ENCODE measurements around the gene SH3GL1.
"Not testable (repeated sequence)": the region's sequence is repeated elsewhere in the genome, so short reads cannot be mapped to it uniquely, and the experiment has no call there.

The SH3GL1 gene

GRCh38 chr19:4342615-4343369 is 57.6 kb downstream of the SH3GL1 start:
- DNase-seq = no peak

- no peak for DNase-seq
These were observed 58.1 kb downstream of the SH3GL1 start for GRCh38 chr19:4342314-4342614.

- no peak for DNase-seq
These were observed 61.6 kb downstream of the SH3GL1 start, which contains the start of gene STAP2 for GRCh38 chr19:4338441-4339355. STAP2 (minus strand) TSS chr19:4338827; CDS start chr19:4338753, 74 bp downstream.

GRCh38 chr19:4337906-4338440 is 62.4 kb downstream of the SH3GL1 start:
- DNase-seq = no peak

GRCh38 chr19:4334929-4335570 is 65.3 kb downstream of the SH3GL1 start:
- no peak for DNase-seq

GRCh38 chr19:4329858-4330257 is 70.5 kb downstream of the SH3GL1 start:
- no peak for DNase-seq

GRCh38 chr19:4328991-4329681 is 71.2 kb downstream of the SH3GL1 start:
- not testable (repeated sequence) for DNase-seq

GRCh38 chr19:4328243-4328990 is 71.9 kb downstream of the SH3GL1 start:
- DNase-seq = no peak

- DNase-seq = no peak
These were observed 72.5 kb downstream of the SH3GL1 start for GRCh38 chr19:4327877-4328242.

GRCh38 chr19:4327252-4327876 is 73.0 kb downstream of the SH3GL1 start:
- no peak for DNase-seq

GRCh38 chr19:4326837-4327251 is 73.5 kb downstream of the SH3GL1 start:
- DNase-seq = no peak

- no peak for DNase-seq
These were observed 74.0 kb downstream of the SH3GL1 start for GRCh38 chr19:4326215-4326836.

- no peak for DNase-seq
These were observed 76.1 kb downstream of the SH3GL1 start for GRCh38 chr19:4324228-4324627.

GRCh38 chr19:4323692-4324091 is 76.7 kb downstream of the SH3GL1 start:
- DNase-seq = no peak

- DNase-seq = no peak
These were observed 77.2 kb downstream of the SH3GL1 start for GRCh38 chr19:4322942-4323665.

GRCh38 chr19:4320419-4320818 is 79.9 kb downstream of the SH3GL1 start:
- DNase-seq = no peak

GRCh38 chr19:4319067-4319718 is 81.2 kb downstream of the SH3GL1 start:
- DNase-seq = no peak

- DNase-seq = no peak
These were observed 81.9 kb downstream of the SH3GL1 start for GRCh38 chr19:4318460-4318859.

- DNase-seq = no peak
These were observed 83.4 kb downstream of the SH3GL1 start for GRCh38 chr19:4316956-4317355.
